ENCODE results near the gene SLC35G3.

- TF ChIP-seq CTCF (IDR thresholded peaks at IDR 0.05) = no peak
- no peak for TF ChIP-seq POLR2A (IDR thresholded peaks at IDR 0.05)
- TF ChIP-seq POLR2AphosphoS5 (IDR thresholded peaks at IDR 0.05) = no peak
- no peak for TF ChIP-seq EP300 (IDR thresholded peaks at IDR 0.05)
Observed at GRCh38 chr17:35189291-35189690, 4.9 kb downstream of the SLC35G3 start.

Data from stomach (tissue), 4 donors.